GM12878 (cell line): ENCODE measurements around the gene GRHL1. TPM values are rescaled to one million over a fixed set of nuclear protein-coding genes. Genes with fewer than 3 reads are reported as not detected.

ENCODE experiments used
- BMI1 ChIP-seq: fragments of 450-650 bp; IDR thresholded peaks from 2 replicates; pipeline ENCODE4 v1.6.1; 2016; ENCODE audit warnings: mild to moderate bottlenecking, moderate library complexity, borderline replicate concordance
- CREM ChIP-seq: IDR thresholded peaks from 2 replicates; pipeline ENCODE4 v1.6.1; 2014; ENCODE audit warnings: antibody characterized with exemption, low read depth
- HCFC1 ChIP-seq: fragments of 150-350 bp; IDR thresholded peaks from 2 replicates; pipeline ENCODE4 v1.6.1; 2014; ENCODE audit warnings: low read length
- IKZF2 ChIP-seq, 2 experiments: fragments of 450-650 bp; IDR thresholded peaks; 2 replicates each; pipeline ENCODE4 v1.6.1; 2017; ENCODE audit warnings: mild to moderate bottlenecking in 2 of 2, moderate library complexity in 2 of 2
- KAT2A ChIP-seq: conservative IDR thresholded peaks from 2 replicates; pipeline ENCODE4 v1.6.1; 2011; ENCODE audit warnings: low read depth, low read length; ENCODE audit not compliant: control insufficient read depth
- KLF5 ChIP-seq: fragments of 450-650 bp; IDR thresholded peaks from 2 replicates; pipeline ENCODE4 v1.6.1; 2014; ENCODE audit warnings: mild to moderate bottlenecking; ENCODE audit not compliant: partially characterized antibody
- SIN3A ChIP-seq: IDR thresholded peaks from 2 replicates; pipeline ENCODE4 v1.6.1; 2012; ENCODE audit warnings: low read depth, low read length, improper control_type of control experiment
- SMAD5 ChIP-seq: IDR thresholded peaks from 2 replicates; pipeline ENCODE4 v1.6.1; 2016; ENCODE audit warnings: antibody characterized with exemption, low read depth
- SMC3 ChIP-seq: IDR thresholded peaks from 2 replicates; pipeline ENCODE4 v1.6.1; 2011; ENCODE audit warnings: low read length, improper control_type of control experiment, borderline replicate concordance
- STAT1 ChIP-seq: fragments of 450-650 bp; conservative IDR thresholded peaks from 2 replicates; pipeline ENCODE4 v1.6.1; 2014; ENCODE audit warnings: antibody characterized with exemption, mild to moderate bottlenecking
- YBX1 ChIP-seq: fragments of 450-650 bp; IDR thresholded peaks from 2 replicates; pipeline ENCODE4 v1.6.1; 2016; ENCODE audit warnings: antibody characterized with exemption
- ZNF207 ChIP-seq: fragments of 450-650 bp; IDR thresholded peaks from 2 replicates; pipeline ENCODE4 v1.6.1; 2014; ENCODE audit warnings: antibody characterized with exemption, mild to moderate bottlenecking, borderline replicate concordance
- ZNF384 ChIP-seq: IDR thresholded peaks from 2 replicates; pipeline ENCODE4 v1.6.1; 2012; ENCODE audit warnings: low read depth, mild to moderate bottlenecking, low read length, improper control_type of control experiment, borderline replicate concordance
- polyA plus RNA-seq, 11 experiments: library from polyadenylated mRNA; depleted of rRNA in 4 of 11; unstranded in 6 of 11; stranded (reverse) in 5 of 11; fragments of >200 nt; fragmentation: Nextera tagmentation in 4 of 11; fragmentation: Illumina TruSeq in 1 of 11; extraction: Ambion mirVana in 4 of 11; extraction: Trizol in 1 of 11; gene quantifications; 1 replicate in 1 of 11; 2 replicates in 10 of 11; pipeline versions ENCODE4 v1.2.1 to v1.2.3, GENCODE V29; 2011 to 2016; ENCODE audit warnings: inconsistent platforms in 2 of 11, missing spikeins in 2 of 11, low read depth in 1 of 11
- total RNA-seq, 4 experiments: library from RNA; depleted of rRNA in 3 of 4; stranded (reverse); fragments of >200 nt in 3 of 4; fragmentation: Illumina TruSeq in 1 of 4; extraction: Trizol in 1 of 4; gene quantifications; 2 replicates each; pipeline versions ENCODE4 v1.2.1 to v1.2.3, GENCODE V29; 2013 to 2021
- TF ChIP-seq, protein P1 (sequence below): fragments of 450-650 bp; conservative IDR thresholded peaks from 2 replicates; pipeline ENCODE4 v1.6.1; 2017; ENCODE audit warnings: mild to moderate bottlenecking, moderate library complexity
- TF ChIP-seq, protein P2 (sequence below): fragments of 450-650 bp; formaldehyde crosslinking; IDR thresholded peaks from 2 replicates; pipeline ENCODE4 v1.5.0; 2022; ENCODE audit warnings: mild to moderate bottlenecking, missing genetic modification characterization
- TF ChIP-seq, protein P3 (sequence below): fragments of 450-650 bp; IDR thresholded peaks from 2 replicates; pipeline ENCODE4 v1.6.1; 2017; ENCODE audit warnings: mild to moderate bottlenecking, moderate library complexity
- TF ChIP-seq, protein P4 (sequence below): fragments of 450-650 bp; IDR thresholded peaks from 2 replicates; pipeline ENCODE4 v1.6.1; 2016; ENCODE audit warnings: mild to moderate bottlenecking, moderate library complexity, borderline replicate concordance

Gene GRHL1
- total and polyA plus RNA-seq, 10 of the 15 experiments (the other 5 are each of a cell fraction or from before 2014, with no cell fraction given), result 0.09 to 0.81 (median 0.28) TPM; not detected in 1

DNA sequence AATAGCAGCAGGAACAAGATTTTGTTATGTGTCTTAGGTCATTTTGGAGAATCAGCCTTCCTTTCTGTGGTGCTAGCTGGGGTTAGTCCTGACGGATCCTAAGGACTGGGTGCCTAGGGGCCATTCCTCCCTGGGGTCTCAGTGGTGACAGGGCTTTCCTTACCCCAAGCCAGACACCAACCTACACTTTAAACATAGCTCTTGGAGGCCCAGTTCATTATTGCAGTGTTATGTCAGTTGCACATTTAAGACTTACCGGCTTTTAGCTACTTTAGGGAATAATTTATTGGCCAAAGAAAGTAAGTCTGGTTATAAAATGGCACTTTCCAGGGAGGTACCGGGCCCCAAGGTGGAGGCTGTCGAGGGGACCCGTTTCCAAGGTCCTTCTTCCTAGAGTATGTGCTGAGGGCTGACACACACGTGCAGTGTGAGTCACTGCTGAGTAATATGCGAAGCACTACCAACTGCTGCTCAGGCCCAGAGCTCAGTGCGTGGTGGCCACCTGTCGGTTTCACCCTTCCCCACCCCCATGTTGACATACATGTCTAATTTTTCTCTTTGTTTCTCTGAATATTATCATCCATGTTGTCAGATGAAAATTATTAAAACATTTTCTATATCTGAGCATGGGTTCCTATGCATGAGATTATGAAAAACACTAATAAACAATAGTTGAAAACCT is 37.0 kb upstream of the GRHL1 start (continued):
- TF ChIP-seq, protein P1, sequence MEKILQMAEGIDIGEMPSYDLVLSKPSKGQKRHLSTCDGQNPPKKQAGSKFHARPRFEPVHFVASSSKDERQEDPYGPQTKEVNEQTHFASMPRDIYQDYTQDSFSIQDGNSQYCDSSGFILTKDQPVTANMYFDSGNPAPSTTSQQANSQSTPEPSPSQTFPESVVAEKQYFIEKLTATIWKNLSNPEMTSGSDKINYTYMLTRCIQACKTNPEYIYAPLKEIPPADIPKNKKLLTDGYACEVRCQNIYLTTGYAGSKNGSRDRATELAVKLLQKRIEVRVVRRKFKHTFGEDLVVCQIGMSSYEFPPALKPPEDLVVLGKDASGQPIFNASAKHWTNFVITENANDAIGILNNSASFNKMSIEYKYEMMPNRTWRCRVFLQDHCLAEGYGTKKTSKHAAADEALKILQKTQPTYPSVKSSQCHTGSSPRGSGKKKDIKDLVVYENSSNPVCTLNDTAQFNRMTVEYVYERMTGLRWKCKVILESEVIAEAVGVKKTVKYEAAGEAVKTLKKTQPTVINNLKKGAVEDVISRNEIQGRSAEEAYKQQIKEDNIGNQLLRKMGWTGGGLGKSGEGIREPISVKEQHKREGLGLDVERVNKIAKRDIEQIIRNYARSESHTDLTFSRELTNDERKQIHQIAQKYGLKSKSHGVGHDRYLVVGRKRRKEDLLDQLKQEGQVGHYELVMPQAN, result no peak
- TF ChIP-seq SMC3, result peak; percentile 61
- TF ChIP-seq ZNF384, result no peak
- TF ChIP-seq KLF5, result no peak
- TF ChIP-seq KAT2A, result no peak
- TF ChIP-seq, protein P2, sequence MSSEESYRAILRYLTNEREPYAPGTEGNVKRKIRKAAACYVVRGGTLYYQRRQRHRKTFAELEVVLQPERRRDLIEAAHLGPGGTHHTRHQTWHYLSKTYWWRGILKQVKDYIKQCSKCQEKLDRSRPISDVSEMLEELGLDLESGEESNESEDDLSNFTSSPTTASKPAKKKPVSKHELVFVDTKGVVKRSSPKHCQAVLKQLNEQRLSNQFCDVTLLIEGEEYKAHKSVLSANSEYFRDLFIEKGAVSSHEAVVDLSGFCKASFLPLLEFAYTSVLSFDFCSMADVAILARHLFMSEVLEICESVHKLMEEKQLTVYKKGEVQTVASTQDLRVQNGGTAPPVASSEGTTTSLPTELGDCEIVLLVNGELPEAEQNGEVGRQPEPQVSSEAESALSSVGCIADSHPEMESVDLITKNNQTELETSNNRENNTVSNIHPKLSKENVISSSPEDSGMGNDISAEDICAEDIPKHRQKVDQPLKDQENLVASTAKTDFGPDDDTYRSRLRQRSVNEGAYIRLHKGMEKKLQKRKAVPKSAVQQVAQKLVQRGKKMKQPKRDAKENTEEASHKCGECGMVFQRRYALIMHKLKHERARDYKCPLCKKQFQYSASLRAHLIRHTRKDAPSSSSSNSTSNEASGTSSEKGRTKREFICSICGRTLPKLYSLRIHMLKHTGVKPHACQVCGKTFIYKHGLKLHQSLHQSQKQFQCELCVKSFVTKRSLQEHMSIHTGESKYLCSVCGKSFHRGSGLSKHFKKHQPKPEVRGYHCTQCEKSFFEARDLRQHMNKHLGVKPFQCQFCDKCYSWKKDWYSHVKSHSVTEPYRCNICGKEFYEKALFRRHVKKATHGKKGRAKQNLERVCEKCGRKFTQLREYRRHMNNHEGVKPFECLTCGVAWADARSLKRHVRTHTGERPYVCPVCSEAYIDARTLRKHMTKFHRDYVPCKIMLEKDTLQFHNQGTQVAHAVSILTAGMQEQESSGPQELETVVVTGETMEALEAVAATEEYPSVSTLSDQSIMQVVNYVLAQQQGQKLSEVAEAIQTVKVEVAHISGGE (CRISPR knock-in tag), result no peak
- TF ChIP-seq IKZF2 (IDR thresholded peaks at IDR 0.05), result peak; percentile 49 to 70; a peak in 3 of 4 replicates
- TF ChIP-seq STAT1, result no peak
- TF ChIP-seq CREM, result peak; percentile 84
- TF ChIP-seq, protein P3, sequence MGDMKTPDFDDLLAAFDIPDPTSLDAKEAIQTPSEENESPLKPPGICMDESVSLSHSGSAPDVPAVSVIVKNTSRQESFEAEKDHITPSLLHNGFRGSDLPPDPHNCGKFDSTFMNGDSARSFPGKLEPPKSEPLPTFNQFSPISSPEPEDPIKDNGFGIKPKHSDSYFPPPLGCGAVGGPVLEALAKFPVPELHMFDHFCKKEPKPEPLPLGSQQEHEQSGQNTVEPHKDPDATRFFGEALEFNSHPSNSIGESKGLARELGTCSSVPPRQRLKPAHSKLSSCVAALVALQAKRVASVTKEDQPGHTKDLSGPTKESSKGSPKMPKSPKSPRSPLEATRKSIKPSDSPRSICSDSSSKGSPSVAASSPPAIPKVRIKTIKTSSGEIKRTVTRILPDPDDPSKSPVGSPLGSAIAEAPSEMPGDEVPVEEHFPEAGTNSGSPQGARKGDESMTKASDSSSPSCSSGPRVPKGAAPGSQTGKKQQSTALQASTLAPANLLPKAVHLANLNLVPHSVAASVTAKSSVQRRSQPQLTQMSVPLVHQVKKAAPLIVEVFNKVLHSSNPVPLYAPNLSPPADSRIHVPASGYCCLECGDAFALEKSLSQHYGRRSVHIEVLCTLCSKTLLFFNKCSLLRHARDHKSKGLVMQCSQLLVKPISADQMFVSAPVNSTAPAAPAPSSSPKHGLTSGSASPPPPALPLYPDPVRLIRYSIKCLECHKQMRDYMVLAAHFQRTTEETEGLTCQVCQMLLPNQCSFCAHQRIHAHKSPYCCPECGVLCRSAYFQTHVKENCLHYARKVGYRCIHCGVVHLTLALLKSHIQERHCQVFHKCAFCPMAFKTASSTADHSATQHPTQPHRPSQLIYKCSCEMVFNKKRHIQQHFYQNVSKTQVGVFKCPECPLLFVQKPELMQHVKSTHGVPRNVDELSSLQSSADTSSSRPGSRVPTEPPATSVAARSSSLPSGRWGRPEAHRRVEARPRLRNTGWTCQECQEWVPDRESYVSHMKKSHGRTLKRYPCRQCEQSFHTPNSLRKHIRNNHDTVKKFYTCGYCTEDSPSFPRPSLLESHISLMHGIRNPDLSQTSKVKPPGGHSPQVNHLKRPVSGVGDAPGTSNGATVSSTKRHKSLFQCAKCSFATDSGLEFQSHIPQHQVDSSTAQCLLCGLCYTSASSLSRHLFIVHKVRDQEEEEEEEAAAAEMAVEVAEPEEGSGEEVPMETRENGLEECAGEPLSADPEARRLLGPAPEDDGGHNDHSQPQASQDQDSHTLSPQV, result no peak
- no peak for TF ChIP-seq ZNF207
- TF ChIP-seq, protein P4, sequence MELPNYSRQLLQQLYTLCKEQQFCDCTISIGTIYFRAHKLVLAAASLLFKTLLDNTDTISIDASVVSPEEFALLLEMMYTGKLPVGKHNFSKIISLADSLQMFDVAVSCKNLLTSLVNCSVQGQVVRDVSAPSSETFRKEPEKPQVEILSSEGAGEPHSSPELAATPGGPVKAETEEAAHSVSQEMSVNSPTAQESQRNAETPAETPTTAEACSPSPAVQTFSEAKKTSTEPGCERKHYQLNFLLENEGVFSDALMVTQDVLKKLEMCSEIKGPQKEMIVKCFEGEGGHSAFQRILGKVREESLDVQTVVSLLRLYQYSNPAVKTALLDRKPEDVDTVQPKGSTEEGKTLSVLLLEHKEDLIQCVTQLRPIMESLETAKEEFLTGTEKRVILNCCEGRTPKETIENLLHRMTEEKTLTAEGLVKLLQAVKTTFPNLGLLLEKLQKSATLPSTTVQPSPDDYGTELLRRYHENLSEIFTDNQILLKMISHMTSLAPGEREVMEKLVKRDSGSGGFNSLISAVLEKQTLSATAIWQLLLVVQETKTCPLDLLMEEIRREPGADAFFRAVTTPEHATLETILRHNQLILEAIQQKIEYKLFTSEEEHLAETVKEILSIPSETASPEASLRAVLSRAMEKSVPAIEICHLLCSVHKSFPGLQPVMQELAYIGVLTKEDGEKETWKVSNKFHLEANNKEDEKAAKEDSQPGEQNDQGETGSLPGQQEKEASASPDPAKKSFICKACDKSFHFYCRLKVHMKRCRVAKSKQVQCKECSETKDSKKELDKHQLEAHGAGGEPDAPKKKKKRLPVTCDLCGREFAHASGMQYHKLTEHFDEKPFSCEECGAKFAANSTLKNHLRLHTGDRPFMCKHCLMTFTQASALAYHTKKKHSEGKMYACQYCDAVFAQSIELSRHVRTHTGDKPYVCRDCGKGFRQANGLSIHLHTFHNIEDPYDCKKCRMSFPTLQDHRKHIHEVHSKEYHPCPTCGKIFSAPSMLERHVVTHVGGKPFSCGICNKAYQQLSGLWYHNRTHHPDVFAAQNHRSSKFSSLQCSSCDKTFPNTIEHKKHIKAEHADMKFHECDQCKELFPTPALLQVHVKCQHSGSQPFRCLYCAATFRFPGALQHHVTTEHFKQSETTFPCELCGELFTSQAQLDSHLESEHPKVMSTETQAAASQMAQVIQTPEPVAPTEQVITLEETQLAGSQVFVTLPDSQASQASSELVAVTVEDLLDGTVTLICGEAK, result no peak
- no peak for TF ChIP-seq SMAD5
- no peak for TF ChIP-seq HCFC1
- TF ChIP-seq SIN3A, result no peak
- TF ChIP-seq BMI1, result no peak
- TF ChIP-seq YBX1, result no peak
